ENCODE data around the gene ADAMTS15. TPM values are rescaled to one million over a fixed set of nuclear protein-coding genes. Genes with fewer than 3 reads are reported as not detected.

Gene ADAMTS15
- total RNA-seq, 1 donor from 2014 or later, result 9.9 TPM

GRCh38 chr11:130516554-130517505 lies 68.4 kb downstream of the ADAMTS15 start:
- no peak for TF ChIP-seq CTCF (IDR thresholded peaks at IDR 0.05; ENCODE audit: unreplicated experiment)
- no peaks in the 10 kb centered on the region for H3K9me3 Mint-ChIP-seq
- H3K27me3 Mint-ChIP-seq (ENCODE audit: low read depth), result peaks cover 2% of the 10 kb centered on the region
- H3K4me1 Mint-ChIP-seq, result peaks cover 8% of the 10 kb centered on the region
- DNase-seq (ENCODE audit: low spot score in 2 of 2, unreplicated experiment in 2 of 2), result no peak
- H3K27ac Mint-ChIP-seq, result no peak overlapping the region
- H3K36me3 Mint-ChIP-seq, result no peaks in the 10 kb centered on the region
- H3K4me3 Mint-ChIP-seq, result no peak overlapping the region

GRCh38 chr11:130518164-130518680 lies 69.8 kb downstream of the ADAMTS15 start:
- Mint-ChIP-seq H3K4me3 (no peak overlapping the region), H3K27ac (no peak overlapping the region), H3K27me3 (ENCODE audit: low read depth) (peaks cover 2% of the 10 kb centered on the region), H3K36me3 (no peaks in the 10 kb centered on the region), H3K4me1 (peaks cover 20% of the 10 kb centered on the region), H3K9me3 (no peaks in the 10 kb centered on the region)
- no peak for DNase-seq (ENCODE audit: low spot score in 2 of 2, unreplicated experiment in 2 of 2)
- TF ChIP-seq CTCF (IDR thresholded peaks at IDR 0.05; ENCODE audit: unreplicated experiment), result no peak

GRCh38 chr11:130519128-130519932 lies 70.9 kb downstream of the ADAMTS15 start:
- no peak overlapping the region for H3K4me3 Mint-ChIP-seq
- H3K9me3 Mint-ChIP-seq, result no peaks in the 10 kb centered on the region
- no peak for TF ChIP-seq CTCF (IDR thresholded peaks at IDR 0.05; ENCODE audit: unreplicated experiment)
- DNase-seq (ENCODE audit: low spot score in 2 of 2, unreplicated experiment in 2 of 2), result no peak
- H3K36me3 Mint-ChIP-seq, result no peaks in the 10 kb centered on the region
- no peak overlapping the region for H3K27ac Mint-ChIP-seq
- H3K4me1 Mint-ChIP-seq, result peaks cover 23% of the 10 kb centered on the region
- H3K27me3 Mint-ChIP-seq (ENCODE audit: low read depth), result peaks cover 2% of the 10 kb centered on the region

GRCh38 chr11:130520271-130520671 lies 71.8 kb downstream of the ADAMTS15 start:
- H3K36me3 Mint-ChIP-seq, result no peaks in the 10 kb centered on the region
- DNase-seq (ENCODE audit: low spot score in 2 of 2, unreplicated experiment in 2 of 2), result no peak
- no peak overlapping the region for H3K4me3 Mint-ChIP-seq
- no peaks in the 10 kb centered on the region for H3K27me3 Mint-ChIP-seq (ENCODE audit: low read depth)
- peaks cover 23% of the 10 kb centered on the region for H3K4me1 Mint-ChIP-seq
- H3K27ac Mint-ChIP-seq, result peak overlapping the region; percentile 74
- H3K9me3 Mint-ChIP-seq, result no peaks in the 10 kb centered on the region
- no peak for TF ChIP-seq CTCF (IDR thresholded peaks at IDR 0.05; ENCODE audit: unreplicated experiment)

GRCh38 chr11:130522284-130522961 lies 74.0 kb downstream of the ADAMTS15 start:
- H3K4me3 Mint-ChIP-seq, result no peak overlapping the region
- no peak for TF ChIP-seq CTCF (IDR thresholded peaks at IDR 0.05; ENCODE audit: unreplicated experiment)
- H3K27ac Mint-ChIP-seq, result peak overlapping the region; percentile 83
- peak; percentile 41 to 65 for DNase-seq (ENCODE audit: low spot score in 2 of 2, unreplicated experiment in 2 of 2)
- no peaks in the 10 kb centered on the region for H3K36me3 Mint-ChIP-seq
- H3K4me1 Mint-ChIP-seq, result peaks cover 25% of the 10 kb centered on the region
- no peaks in the 10 kb centered on the region for H3K9me3 Mint-ChIP-seq
- H3K27me3 Mint-ChIP-seq (ENCODE audit: low read depth), result no peaks in the 10 kb centered on the region

All from mesothelial cell of epicardium (in vitro differentiated cells).